ENCODE measurements around the gene TYROBP. TPM values are rescaled to one million over a fixed set of nuclear protein-coding genes. Genes with fewer than 3 reads are reported as not detected.

Gene TYROBP
- total RNA-seq, 1 donor from 2014 or later: 68.5 TPM

GRCh38 chr19:35908973-35909683, 1.0 kb upstream of the TYROBP start:
- Histone ChIP-seq H3K4me3 (no peak overlapping the region), H3K9me3 (no peaks in the 10 kb centered on the region), H3K4me1 (no peaks in the 10 kb centered on the region), H3K27ac (no peak overlapping the region), H3K36me3 (no peaks in the 10 kb centered on the region), H3K27me3 (no peaks in the 10 kb centered on the region)
- intact Hi-C loops (cut with DNase I): no loop called here
- TF ChIP-seq POLR2AphosphoS5 (IDR thresholded peaks at IDR 0.05; ENCODE audit: insufficient read depth in 1 of 2, low read depth in 1 of 2) (peak in 1 of 2 donors; percentile 44), CTCF (IDR thresholded peaks at IDR 0.05) (no peak), POLR2A (IDR thresholded peaks at IDR 0.05) (peak in 1 of 2 donors; percentile 7)
- no peak for DNase-seq (ENCODE audit: extremely low spot score in 2 of 2)

GRCh38 chr19:35907377-35907745, 734 bp downstream of the TYROBP start:
- H3K27ac ChIP-seq: peak overlapping the region; percentile 20
- intact Hi-C loops (cut with DNase I): no loop called here
- TF ChIP-seq POLR2A (IDR thresholded peaks at IDR 0.05) (no peak), POLR2AphosphoS5 (IDR thresholded peaks at IDR 0.05; ENCODE audit: insufficient read depth in 1 of 2, low read depth in 1 of 2) (no peak), CTCF (IDR thresholded peaks at IDR 0.05) (no peak)
- H3K36me3 ChIP-seq: no peaks in the 10 kb centered on the region
- no peaks in the 10 kb centered on the region for H3K27me3 ChIP-seq
- peaks cover 9% of the 10 kb centered on the region for H3K4me1 ChIP-seq
- no peak for DNase-seq (ENCODE audit: extremely low spot score in 2 of 2)
- peak overlapping the region in 1 of 2 donors; percentile 16 for H3K4me3 ChIP-seq
- no peaks in the 10 kb centered on the region for H3K9me3 ChIP-seq

- Histone ChIP-seq H3K27me3 (no peaks in the 10 kb centered on the region), H3K4me1 (peaks cover 24% of the 10 kb centered on the region), H3K9me3 (no peaks in the 10 kb centered on the region), H3K27ac (no peak overlapping the region), H3K36me3 (no peaks in the 10 kb centered on the region), H3K4me3 (no peak overlapping the region)
- DNase-seq (ENCODE audit: extremely low spot score in 2 of 2): no peak
- intact Hi-C loops (cut with DNase I): no loop called here
- TF ChIP-seq POLR2AphosphoS5 (IDR thresholded peaks at IDR 0.05; ENCODE audit: insufficient read depth in 1 of 2, low read depth in 1 of 2) (no peak), POLR2A (IDR thresholded peaks at IDR 0.05) (no peak), CTCF (IDR thresholded peaks at IDR 0.05) (no peak)
Measured at GRCh38 chr19:35905178-35905727, 2.8 kb downstream of the TYROBP start.

GRCh38 chr19:35904311-35905068, 3.6 kb downstream of the TYROBP start:
- H3K27me3 ChIP-seq: no peaks in the 10 kb centered on the region
- no peaks in the 10 kb centered on the region for H3K36me3 ChIP-seq
- H3K9me3 ChIP-seq: no peaks in the 10 kb centered on the region
- intact Hi-C loops (cut with DNase I): no loop called here
- TF ChIP-seq POLR2AphosphoS5 (IDR thresholded peaks at IDR 0.05; ENCODE audit: insufficient read depth in 1 of 2, low read depth in 1 of 2): no peak
- no peak for TF ChIP-seq CTCF (IDR thresholded peaks at IDR 0.05)
- TF ChIP-seq POLR2A (IDR thresholded peaks at IDR 0.05): no peak
- no peak overlapping the region for H3K4me3 ChIP-seq
- DNase-seq (ENCODE audit: extremely low spot score in 2 of 2): no peak
- H3K27ac ChIP-seq: no peak overlapping the region
- peaks cover 27% of the 10 kb centered on the region for H3K4me1 ChIP-seq
